H1 (cell line): ENCODE data around the gene PAIP1. TPM values are rescaled to one million over a fixed set of nuclear protein-coding genes. Genes with fewer than 3 reads are reported as not detected.

Experiments
- CTCF ChIA-PET: fragments of 300-600 bp; sonication (Branson Sonifier 250); formaldehyde crosslinking; loops from one replicate; lab custom pipeline; 2021; ENCODE audit not compliant: partially characterized antibody; lab: Charles Lee
- POLR2A ChIA-PET: fragments of 300-600 bp; sonication (Branson Sonifier 250); formaldehyde crosslinking; loops from one replicate; lab custom pipeline; 2021; ENCODE audit warnings: inconsistent platforms; ENCODE audit not compliant: partially characterized antibody; lab: Charles Lee
- DNase-seq, 2 experiments: peaks; one replicate each; pipeline versions ENCODE4 v3.0.0 to v3.0.0-alpha.2; 2010 to 2022; ENCODE audit warnings: low spot score in 2 of 2, low read depth in 1 of 2, mixed read lengths in 1 of 2
- FAIRE-seq: peaks from 2 replicates; lab custom pipeline; 2011; peaks lifted over from hg19 to GRCh38; lab: Jason Lieb, UNC
- H2AFZ ChIP-seq: 2 replicates; pipeline ENCODE4 v1.8.1; 2012; ENCODE audit warnings: low read length, inconsistent platforms
- H2AK5ac ChIP-seq: 2 replicates; pipeline ENCODE4 v1.6.1; 2013; ENCODE audit warnings: low read depth, low read length
- H2BK120ac ChIP-seq: replicated peaks from 2 replicates; pipeline ENCODE3; 2013; ENCODE audit warnings: low read depth, low read length, inconsistent platforms
- H2BK12ac ChIP-seq: 2 replicates; pipeline ENCODE4 v1.6.1; 2013; ENCODE audit warnings: low read depth, low read length
- H2BK15ac ChIP-seq: 2 replicates; pipeline ENCODE4 v1.6.1; 2013; ENCODE audit warnings: low read length
- H2BK20ac ChIP-seq: 2 replicates; pipeline ENCODE4 v1.6.1; 2013; ENCODE audit warnings: low read length
- H2BK5ac ChIP-seq: 2 replicates; pipeline ENCODE4 v1.6.1; 2013; ENCODE audit warnings: low read depth, low read length
- H3K14ac ChIP-seq: 2 replicates; pipeline ENCODE4 v1.6.1; 2013; ENCODE audit warnings: inconsistent platforms; ENCODE audit not compliant: insufficient read length
- H3K18ac ChIP-seq: 2 replicates; pipeline ENCODE4 v1.6.1; 2013; ENCODE audit warnings: low read length; ENCODE audit errors: extremely low read depth
- H3K23ac ChIP-seq: 2 replicates; pipeline ENCODE4 v1.6.1; 2013; ENCODE audit warnings: inconsistent platforms; ENCODE audit not compliant: insufficient read length
- H3K23me2 ChIP-seq: 2 replicates; pipeline ENCODE4 v1.6.1; 2013; ENCODE audit warnings: low read depth, low read length
- H3K27ac ChIP-seq: 2 replicates; pipeline ENCODE4 v1.6.1; 2011; ENCODE audit warnings: low read depth, low read length, inconsistent platforms
- H3K27me3 ChIP-seq, 4 experiments: replicated peaks in 1 of 4; 1 replicate in 1 of 4; 2 replicates in 3 of 4; pipeline versions ENCODE4 v1.6.1 to v1.8.1; 2011 to 2013; ENCODE audit warnings: low read length in 3 of 4, mild to moderate bottlenecking in 3 of 4, inconsistent platforms in 2 of 4, mixed read lengths in 2 of 4, moderate library complexity in 1 of 4; ENCODE audit not compliant: control insufficient read depth in 3 of 4, insufficient read depth in 3 of 4; ENCODE audit errors: extremely low read depth in 1 of 4
- H3K36me3 ChIP-seq, 4 experiments: 2 replicates each; pipeline versions ENCODE4 v1.6.1 to v1.8.1; 2011 to 2013; ENCODE audit warnings: mild to moderate bottlenecking in 4 of 4, low read length in 3 of 4, moderate library complexity in 2 of 4, control low read depth in 1 of 4, inconsistent platforms in 1 of 4; ENCODE audit not compliant: insufficient read depth in 4 of 4, control insufficient read depth in 2 of 4
- H3K4ac ChIP-seq: replicated peaks from 2 replicates; pipeline ENCODE3; 2013; ENCODE audit warnings: low read length, low read depth, mixed read lengths, inconsistent platforms; ENCODE audit not compliant: insufficient read length
- H3K4me1 ChIP-seq, 4 experiments: replicated peaks in 1 of 4; 1 replicate in 1 of 4; 2 replicates in 3 of 4; pipeline versions ENCODE4 v1.6.1 to v1.8.1; 2011 to 2013; ENCODE audit warnings: low read length in 3 of 4, inconsistent platforms in 2 of 4, mixed read lengths in 1 of 4; ENCODE audit not compliant: insufficient read depth in 4 of 4, control insufficient read depth in 3 of 4
- H3K4me2 ChIP-seq, 2 experiments: 2 replicates each; pipeline versions ENCODE4 v1.6.1 to v1.8.1; 2011 to 2013; ENCODE audit warnings: low read depth in 2 of 2, low read length in 2 of 2, control low read depth in 1 of 2, inconsistent platforms in 1 of 2, mild to moderate bottlenecking in 1 of 2; ENCODE audit not compliant: insufficient read depth in 1 of 2
- H3K4me3 ChIP-seq, 4 experiments: fragments of 200-600, 300-600 bp in 1 of 4; sonication (generic), shearing (Covaris generic), sonication (Bioruptor Twin) in 1 of 4; 2 replicates each; pipeline versions ENCODE4 v1.5.1 to v1.8.1; 2011 to 2016; ENCODE audit warnings: low read length in 4 of 4, low read depth in 3 of 4, control low read depth in 2 of 4, inconsistent platforms in 2 of 4, mild to moderate bottlenecking in 2 of 4, mixed read lengths in 1 of 4, moderate library complexity in 1 of 4; ENCODE audit not compliant: insufficient read depth in 2 of 4; ENCODE audit errors: extremely low read depth in 1 of 4
- H3K56ac ChIP-seq: replicated peaks from 2 replicates; pipeline ENCODE3; 2013; ENCODE audit warnings: low read depth, mild to moderate bottlenecking, mixed read lengths, low read length, inconsistent platforms; ENCODE audit not compliant: insufficient read length
- H3K79me1 ChIP-seq: 2 replicates; pipeline ENCODE4 v1.6.1; 2013; ENCODE audit warnings: low read depth, low read length, control low read depth
- H3K79me2 ChIP-seq, 2 experiments: 2 replicates each; pipeline versions ENCODE4 v1.6.1 to v1.8.1; 2012 to 2013; ENCODE audit warnings: low read length in 2 of 2, mild to moderate bottlenecking in 2 of 2, inconsistent platforms in 1 of 2; ENCODE audit not compliant: insufficient read depth in 2 of 2, control insufficient read depth in 1 of 2
- H3K9ac ChIP-seq, 4 experiments: replicated peaks in 1 of 4; 1 replicate in 1 of 4; 2 replicates in 3 of 4; pipeline versions ENCODE4 v1.6.1 to v1.8.1; 2011 to 2013; ENCODE audit warnings: low read depth in 3 of 4, low read length in 3 of 4, control low read depth in 2 of 4, mild to moderate bottlenecking in 2 of 4, moderate library complexity in 2 of 4, inconsistent platforms in 1 of 4; ENCODE audit errors: extremely low read depth in 1 of 4
- H3K9me3 ChIP-seq, 2 experiments: 2 replicates each; pipeline versions ENCODE4 v1.6.1 to v1.8.1; 2012 to 2013; ENCODE audit warnings: mild to moderate bottlenecking in 2 of 2, moderate library complexity in 2 of 2, control low read depth in 1 of 2, inconsistent platforms in 1 of 2, low read depth in 1 of 2, low read length in 1 of 2, mixed read lengths in 1 of 2; ENCODE audit not compliant: insufficient read depth in 2 of 2
- H4K20me1 ChIP-seq, 2 experiments: replicated peaks in 1 of 2; 2 replicates each; pipeline versions ENCODE3 to v1.8.1; 2011 to 2013; ENCODE audit warnings: inconsistent platforms in 2 of 2, low read length in 2 of 2, mild to moderate bottlenecking in 1 of 2; ENCODE audit not compliant: insufficient read depth in 2 of 2, control insufficient read depth in 1 of 2
- H4K5ac ChIP-seq: 2 replicates; pipeline ENCODE4 v1.6.1; 2013; ENCODE audit warnings: low read length, low read depth, mixed read lengths, inconsistent platforms; ENCODE audit not compliant: insufficient read length
- H4K8ac ChIP-seq: 2 replicates; pipeline ENCODE4 v1.8.0; 2013; ENCODE audit warnings: mild to moderate bottlenecking, moderate library complexity, low read length, inconsistent platforms; ENCODE audit not compliant: insufficient read depth; ENCODE audit errors: extremely low read depth
- H4K91ac ChIP-seq: replicated peaks from 2 replicates; pipeline ENCODE3; 2013; ENCODE audit warnings: low read length, mixed read lengths, inconsistent platforms; ENCODE audit not compliant: insufficient read length
- ATF2 ChIP-seq: IDR thresholded peaks from 2 replicates; pipeline ENCODE4 v1.6.1; 2012; ENCODE audit warnings: low read length, inconsistent platforms
- CBX8 ChIP-seq: fragments of 300-800, 300-1000 bp; sonication (generic); IDR thresholded peaks from 2 replicates; pipeline ENCODE4 v1.7.1; 2016; ENCODE audit warnings: low read depth, low read length, borderline replicate concordance
- KDM4A ChIP-seq: IDR thresholded peaks from one replicate; pipeline ENCODE4 v1.7.1; 2012; ENCODE audit warnings: low read depth, mild to moderate bottlenecking, moderate library complexity, low read length, inconsistent platforms; ENCODE audit not compliant: severe bottlenecking
- RNF2 ChIP-seq: fragments of 200-900, 300-1000 bp; sonication (generic); IDR thresholded peaks from 2 replicates; pipeline ENCODE4 v1.7.1; 2016; ENCODE audit warnings: borderline replicate concordance, low read depth, mild to moderate bottlenecking, antibody characterized with exemption, low read length; ENCODE audit not compliant: poor library complexity, severe bottlenecking; ENCODE audit errors: missing control alignments
- SIN3A ChIP-seq, 2 experiments: IDR thresholded peaks in 1 of 2; conservative IDR thresholded peaks in 1 of 2; 2 replicates each; pipeline ENCODE4 v1.6.1; 2011 to 2012; ENCODE audit warnings: low read length in 2 of 2, improper control_type of control experiment in 1 of 2, low read depth in 1 of 2, mild to moderate bottlenecking in 1 of 2
- ZNF274 ChIP-seq: IDR thresholded peaks from 2 replicates; pipeline ENCODE4 v1.7.0; 2012; ENCODE audit warnings: low read length, borderline replicate concordance; ENCODE audit errors: extremely low read depth
- WGBS, 2 experiments: shearing (Covaris generic) in 1 of 2; methylation state at CpG; one replicate each; pipeline versions ENCODE4 v1.1.6 to v1.1.7; 2013 to 2015; ENCODE audit warnings: low lambda C conversion rate in 2 of 2, mixed read lengths in 2 of 2, inconsistent platforms in 1 of 2, low coverage in 1 of 2, missing lambda C conversion rate in 1 of 2; ENCODE audit not compliant: insufficient replicate concordance in 2 of 2, insufficient coverage in 1 of 2, insufficient read length in 1 of 2; ENCODE audit errors: extremely low coverage in 1 of 2, missing lambda C conversion rate in 1 of 2; 5-methylcytosine and 5-hydroxymethylcytosine counted together
- polyA plus RNA-seq, 7 experiments: library from polyadenylated mRNA; depleted of rRNA in 3 of 7; stranded (reverse) in 5 of 7; unstranded in 2 of 7; fragments of >200 nt in 5 of 7; fragments of 200-250 nt in 2 of 7; gene quantifications; 1 replicate in 5 of 7; 2 replicates in 1 of 7; 4 replicates in 1 of 7; pipeline versions ENCODE4 v1.2.1 to v1.2.3, GENCODE V29; 2011 to 2013; ENCODE audit warnings: missing spikeins in 2 of 7, mixed read lengths in 2 of 7
- total RNA-seq: library from RNA; stranded (reverse); fragmentation: NEBNext Ultra II Directional; extraction: Animal tissue kit (Norgen Biotek cat#: 25700); gene quantifications from 2 replicates; pipeline ENCODE4 v1.2.1, GENCODE V29; 2021

The PAIP1 gene
- total and polyA plus RNA-seq, 2 of the 8 experiments (the other 6 are each of a cell fraction or from before 2014, with no cell fraction given) = 62.9 to 89.5 TPM

- Histone ChIP-seq H2BK20ac (no peak overlapping the region), H3K79me1 (no peaks in the 10 kb centered on the region), H3K9ac (peak overlapping the region in 3 of 4 experiments; percentile 41 to 74 (median 72); a peak in 6 of 7 replicates), H2BK12ac (0 out of 2 replicates have a peak overlapping the region, but pooled peaks have one; percentile 40), H2BK15ac (0 out of 2 replicates have a peak overlapping the region, but pooled peaks have one; percentile 11), H4K8ac (peak overlapping the region; percentile 81; the same call in 1 of the 2 replicates), H3K4me1 (peaks cover 5 to 9% (median 7%) of the 10 kb centered on the region in 4 experiments; a peak in 6 of 7 replicates), H4K91ac (no peak overlapping the region), H3K79me2 (no peaks in the 10 kb centered on the region), H3K4ac (no peak overlapping the region), H3K27ac (no peak overlapping the region), H2AFZ (peak overlapping the region; percentile 87), H3K4me2 (peak overlapping the region; percentile 98 to 99), H3K9me3 (no peaks in the 10 kb centered on the region), H4K20me1 (no peaks in the 10 kb centered on the region), H4K5ac (no peak overlapping the region), H3K56ac (no peak overlapping the region), H3K27me3 (peaks cover 0 to 6% (median 0%) of the 10 kb centered on the region in 4 experiments; a peak in 3 of 7 replicates), H3K4me3 (peak overlapping the region; percentile 64 to 88 (median 74)), H2AK5ac (no peak overlapping the region), H3K23ac (no peak overlapping the region), H3K18ac (peak overlapping the region; percentile 51; the same call in 1 of the 2 replicates), H3K14ac (no peak overlapping the region), H3K23me2 (peaks cover 10% of the 10 kb centered on the region), H3K36me3 (no peaks in the 10 kb centered on the region; a peak in 1 of 8 replicates), H2BK5ac (no peak overlapping the region; the same call in 1 of the 2 replicates), H2BK120ac (no peak overlapping the region)
- no peak for DNase-seq
- 25% methylated on average over 36 of the region's 49 CpGs; no CpG with 5 or more reads in 1 of the 2 experiments for WGBS, 2 experiments
- TF ChIP-seq ATF2 (no peak), KDM4A (peak; percentile 27), CBX8 (no peak), RNF2 (peak; percentile 13), ZNF274 (no peak), SIN3A (conservative IDR thresholded peaks at IDR 0.05 in 1 of 2, IDR thresholded peaks at IDR 0.05 in 1 of 2; ENCODE audit: low read depth in 1 of 2, low read length in 2 of 2) (0 out of 4 replicates have a peak, but pooled peaks of 1 of the 2 experiments have one; percentile 8)
- CTCF ChIA-PET = interaction anchor here (0.6 to 1.7 kb wide), 4 partner anchors 9 to 49 kb away, joined by 4 to 9 read pairs (median 5); no protein-coding TSS in a partner anchor
- no peak for FAIRE-seq
- POLR2A ChIA-PET = interaction anchor here (0.6 to 2.7 kb wide), 10 partner anchors 13 to 119 kb away, joined by 3 to 9 read pairs (median 4); partner anchors contain the start of gene TMEM267
Observed at GRCh38 chr5:43603344-43604217, 46.7 kb upstream of the PAIP1 start.
